WTC11 (cell line): ENCODE results near the gene PIN4.

Experiments
- CBFB ChIP-seq: sonication (generic); formaldehyde crosslinking; IDR thresholded peaks from 2 replicates; pipeline ENCODE4 v1.8.1; 2022; ENCODE audit warnings: mild to moderate bottlenecking, low read depth, missing genetic modification reagents
- CTCF ChIP-seq: fragments of 200-600 bp; IDR thresholded peaks from 2 replicates; pipeline ENCODE4 v1.8.0; 2022; ENCODE audit warnings: antibody characterized with exemption
- ETV6 ChIP-seq: sonication (generic); formaldehyde crosslinking; IDR thresholded peaks from 2 replicates; pipeline ENCODE4 v1.8.1; 2022; ENCODE audit warnings: mild to moderate bottlenecking, missing genetic modification reagents
- FOXJ3 ChIP-seq: sonication (generic); formaldehyde crosslinking; IDR thresholded peaks from 2 replicates; pipeline ENCODE4 v1.9.0; 2021; ENCODE audit warnings: missing genetic modification reagents, mild to moderate bottlenecking, borderline replicate concordance
- MXD4 ChIP-seq: fragments of 250-450 bp; sonication (Bioruptor Pico); IDR thresholded peaks from 2 replicates; pipeline ENCODE4 v1.8.0; 2021; ENCODE audit warnings: mild to moderate bottlenecking, moderate library complexity, borderline replicate concordance
- PRDM15 ChIP-seq: sonication (generic); formaldehyde crosslinking; IDR thresholded peaks from 2 replicates; pipeline ENCODE4 v1.8.0; 2022; ENCODE audit warnings: missing genetic modification reagents
- TEAD1 ChIP-seq: sonication (generic); formaldehyde crosslinking; IDR thresholded peaks from 2 replicates; pipeline ENCODE4 v1.8.0; 2022; ENCODE audit warnings: mild to moderate bottlenecking, missing genetic modification reagents
- ZNF671 ChIP-seq: fragments of 250-450 bp; sonication (Bioruptor Pico); IDR thresholded peaks from 2 replicates; pipeline ENCODE4 v1.8.0; 2021; ENCODE audit warnings: mild to moderate bottlenecking

GRCh38 chrX:72159769-72160168, 21.8 kb upstream of the PIN4 start:
- TF ChIP-seq MXD4 (CRISPR knock-in tag), result no peak
- no peak for TF ChIP-seq FOXJ3 (CRISPR knock-in tag)
- no peak for TF ChIP-seq TEAD1 (CRISPR knock-in tag)
- TF ChIP-seq PRDM15 (CRISPR knock-in tag), result no peak
- no peak for TF ChIP-seq ZNF671 (CRISPR knock-in tag)
- no peak for TF ChIP-seq CTCF
- no peak for TF ChIP-seq ETV6 (CRISPR knock-in tag)
- TF ChIP-seq CBFB (CRISPR knock-in tag), result no peak
